ENCODE results near the gene CFDP1. TPM values are rescaled to one million over a fixed set of nuclear protein-coding genes. Genes with fewer than 3 reads are reported as not detected.
"Not testable (repeated sequence)": the region's sequence is repeated elsewhere in the genome, so short reads cannot be mapped to it uniquely, and the experiment has no call there.

Gene CFDP1
- total RNA-seq, 1 experiment from 2014 or later: 32.1 TPM

DNA sequence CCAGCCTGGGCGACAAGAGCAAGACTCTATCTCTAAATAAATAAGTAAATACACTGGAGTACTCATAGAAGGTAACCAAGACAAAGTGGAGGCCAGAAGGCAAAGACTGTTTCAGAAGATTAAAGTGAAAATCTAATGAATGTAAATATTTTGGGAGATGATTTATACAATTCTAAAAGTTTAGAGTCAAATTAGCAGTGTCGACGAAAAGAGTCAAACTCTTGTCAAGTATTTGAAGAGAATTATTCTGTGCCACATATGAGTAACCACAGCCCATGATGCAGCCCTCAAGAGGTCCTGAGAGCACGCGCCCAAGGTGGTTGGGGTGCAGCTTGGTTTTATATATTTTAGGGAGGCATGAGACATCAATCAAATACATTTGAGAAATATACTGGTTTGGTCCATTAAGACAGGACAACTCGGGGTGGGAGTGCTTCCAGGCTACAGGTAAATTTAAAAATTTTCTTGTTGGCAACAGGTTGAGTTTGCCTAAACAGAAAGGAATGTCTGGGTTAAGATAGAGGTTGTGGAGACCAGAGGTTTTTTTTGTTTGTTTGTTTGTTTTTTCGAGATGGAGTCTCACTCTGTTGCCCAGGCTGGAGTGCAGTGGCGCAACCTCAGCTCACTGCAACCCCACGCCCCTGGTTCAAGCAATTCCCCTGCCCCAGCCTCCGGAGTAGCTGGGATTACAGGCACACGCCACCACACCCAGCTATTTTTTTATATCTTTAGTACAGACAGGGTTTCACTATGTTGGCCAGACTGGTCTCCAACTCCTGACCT, 3.5 kb downstream of the CFDP1 start:
- Histone ChIP-seq H3K9me3 (ENCODE audit: low read length) (no peaks in the 10 kb centered on the region), H3K36me3 (ENCODE audit: low read depth, low read length) (no peaks in the 10 kb centered on the region), H4K20me1 (ENCODE audit: low read length) (no peaks in the 10 kb centered on the region), H3K27ac (ENCODE audit: low read length) (no peak overlapping the region), H3F3A (ENCODE audit: low read length, unreplicated experiment) (no peaks in the 10 kb centered on the region), H3K4me3 (ENCODE audit: low read length) (no peak overlapping the region), H3K79me2 (ENCODE audit: low read length) (peaks cover 79% of the 10 kb centered on the region), H3K9me2 (replicated peaks; ENCODE audit: low read length) (no peaks in the 10 kb centered on the region), H3K4me1 (ENCODE audit: insufficient read depth, low read length) (no peaks in the 10 kb centered on the region; the same call in 1 of the 2 replicates), H3K4me2 (ENCODE audit: low read length) (no peak overlapping the region), H3K27me3 (ENCODE audit: low read length) (no peaks in the 10 kb centered on the region), H2AFZ (ENCODE audit: low read length) (no peak overlapping the region), H3K9ac (ENCODE audit: low read length) (no peak overlapping the region)
- intact Hi-C loops (cut with micrococcal nuclease): no loop called here
- ChIA-PET POLR2A (ENCODE audit: unreplicated experiment) (no interaction called here), CTCF (interaction anchor here (0.6 kb wide), 1 partner anchor 51 kb away, joined by 3 read pairs; no protein-coding TSS in a partner anchor)
- BruUV-seq (replicated peaks): no TSS peak
- TF ChIP-seq EZH2phosphoT487 (IDR thresholded peaks at IDR 0.05; ENCODE audit: borderline replicate concordance, low read length): no peak
- no peak for TF ChIP-seq EZH2 (IDR thresholded peaks at IDR 0.05; ENCODE audit: low read length, unreplicated experiment)
- TF ChIP-seq CTCF (conservative IDR thresholded peaks at IDR 0.05; ENCODE audit: low read depth, low read length): no peak
- ATAC-seq: no peak
- DNase-seq: no peak

DNA sequence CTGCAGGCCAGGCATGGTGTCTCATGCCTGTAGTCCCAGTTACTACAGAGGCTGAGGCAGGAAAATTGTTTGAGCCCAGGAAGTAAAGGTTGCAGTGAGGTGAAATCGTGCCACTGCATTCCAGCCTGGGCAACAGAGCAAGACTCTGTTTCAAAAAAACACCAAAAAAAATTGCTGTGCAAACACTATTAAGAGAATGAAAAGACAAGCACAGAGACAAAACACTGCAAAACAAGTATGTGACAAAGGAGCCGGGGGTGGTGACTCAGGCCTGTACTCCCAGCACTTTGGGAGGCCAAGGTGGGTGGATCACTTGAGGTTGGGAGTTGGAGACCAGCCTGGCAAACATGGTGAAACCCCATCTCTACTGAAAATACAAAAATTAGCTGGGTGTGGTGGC, 6.8 kb downstream of the CFDP1 start:
- H3K4me2 ChIP-seq (ENCODE audit: low read length); H2AFZ ChIP-seq (ENCODE audit: low read length); H3K9ac ChIP-seq (ENCODE audit: low read length); BruUV-seq (replicated peaks); H3K27me3 ChIP-seq (ENCODE audit: low read length); H3K27ac ChIP-seq (ENCODE audit: low read length); CTCF ChIA-PET; H3K9me3 ChIP-seq (ENCODE audit: low read length); ATAC-seq; intact Hi-C loops (cut with micrococcal nuclease); H4K20me1 ChIP-seq (ENCODE audit: low read length); POLR2A ChIA-PET (ENCODE audit: unreplicated experiment); H3K4me1 ChIP-seq (ENCODE audit: insufficient read depth, low read length); H3K36me3 ChIP-seq (ENCODE audit: low read depth, low read length); H3K9me2 ChIP-seq (replicated peaks; ENCODE audit: low read length); H3F3A ChIP-seq (ENCODE audit: low read length, unreplicated experiment); H3K4me3 ChIP-seq (ENCODE audit: low read length): not testable (repeated sequence)
- peak; percentile 28 for DNase-seq
- H3K79me2 ChIP-seq (ENCODE audit: low read length): peaks cover 81% of the 10 kb centered on the region

- H3K9ac ChIP-seq (ENCODE audit: low read length); H3F3A ChIP-seq (ENCODE audit: low read length, unreplicated experiment); H3K4me2 ChIP-seq (ENCODE audit: low read length); intact Hi-C loops (cut with micrococcal nuclease); BruUV-seq (replicated peaks); CTCF ChIA-PET; H4K20me1 ChIP-seq (ENCODE audit: low read length); H2AFZ ChIP-seq (ENCODE audit: low read length); H3K27ac ChIP-seq (ENCODE audit: low read length); H3K4me1 ChIP-seq (ENCODE audit: insufficient read depth, low read length); H3K36me3 ChIP-seq (ENCODE audit: low read depth, low read length); H3K4me3 ChIP-seq (ENCODE audit: low read length); POLR2A ChIA-PET (ENCODE audit: unreplicated experiment); H3K9me3 ChIP-seq (ENCODE audit: low read length); ATAC-seq; H3K9me2 ChIP-seq (replicated peaks; ENCODE audit: low read length); H3K27me3 ChIP-seq (ENCODE audit: low read length); DNase-seq: not testable (repeated sequence)
- peaks cover 82% of the 10 kb centered on the region for H3K79me2 ChIP-seq (ENCODE audit: low read length)
Observed at GRCh38 chr16:75424105-75424762, 9.1 kb downstream of the CFDP1 start.

Data from PC-3 (cell line).